H1 (cell line): ENCODE data around the gene DEUP1. TPM values are rescaled to one million over a fixed set of nuclear protein-coding genes. Genes with fewer than 3 reads are reported as not detected.
"Not testable (repeated sequence)": the region's sequence is repeated elsewhere in the genome, so short reads cannot be mapped to it uniquely, and the experiment has no call there.

Source experiments
- CTCF ChIA-PET: fragments of 300-600 bp; sonication (Branson Sonifier 250); formaldehyde crosslinking; loops from one replicate; lab custom pipeline; 2021; ENCODE audit not compliant: partially characterized antibody; lab: Charles Lee
- POLR2A ChIA-PET: fragments of 300-600 bp; sonication (Branson Sonifier 250); formaldehyde crosslinking; loops from one replicate; lab custom pipeline; 2021; ENCODE audit warnings: inconsistent platforms; ENCODE audit not compliant: partially characterized antibody; lab: Charles Lee
- DNase-seq, 2 experiments: peaks; one replicate each; pipeline versions ENCODE4 v3.0.0 to v3.0.0-alpha.2; 2010 to 2022; ENCODE audit warnings: low spot score in 2 of 2, low read depth in 1 of 2, mixed read lengths in 1 of 2
- FAIRE-seq: peaks from 2 replicates; lab custom pipeline; 2011; peaks lifted over from hg19 to GRCh38; lab: Jason Lieb, UNC
- H2AFZ ChIP-seq: 2 replicates; pipeline ENCODE4 v1.8.1; 2012; ENCODE audit warnings: low read length, inconsistent platforms
- H2AK5ac ChIP-seq: 2 replicates; pipeline ENCODE4 v1.6.1; 2013; ENCODE audit warnings: low read depth, low read length
- H2BK120ac ChIP-seq: replicated peaks from 2 replicates; pipeline ENCODE3; 2013; ENCODE audit warnings: low read depth, low read length, inconsistent platforms
- H2BK12ac ChIP-seq: 2 replicates; pipeline ENCODE4 v1.6.1; 2013; ENCODE audit warnings: low read depth, low read length
- H2BK15ac ChIP-seq: 2 replicates; pipeline ENCODE4 v1.6.1; 2013; ENCODE audit warnings: low read length
- H2BK20ac ChIP-seq: 2 replicates; pipeline ENCODE4 v1.6.1; 2013; ENCODE audit warnings: low read length
- H2BK5ac ChIP-seq: 2 replicates; pipeline ENCODE4 v1.6.1; 2013; ENCODE audit warnings: low read depth, low read length
- H3K14ac ChIP-seq: 2 replicates; pipeline ENCODE4 v1.6.1; 2013; ENCODE audit warnings: inconsistent platforms; ENCODE audit not compliant: insufficient read length
- H3K18ac ChIP-seq: 2 replicates; pipeline ENCODE4 v1.6.1; 2013; ENCODE audit warnings: low read length; ENCODE audit errors: extremely low read depth
- H3K23ac ChIP-seq: 2 replicates; pipeline ENCODE4 v1.6.1; 2013; ENCODE audit warnings: inconsistent platforms; ENCODE audit not compliant: insufficient read length
- H3K23me2 ChIP-seq: 2 replicates; pipeline ENCODE4 v1.6.1; 2013; ENCODE audit warnings: low read depth, low read length
- H3K27ac ChIP-seq: 2 replicates; pipeline ENCODE4 v1.6.1; 2011; ENCODE audit warnings: low read depth, low read length, inconsistent platforms
- H3K27me3 ChIP-seq, 4 experiments: replicated peaks in 1 of 4; 1 replicate in 1 of 4; 2 replicates in 3 of 4; pipeline versions ENCODE4 v1.6.1 to v1.8.1; 2011 to 2013; ENCODE audit warnings: low read length in 3 of 4, mild to moderate bottlenecking in 3 of 4, inconsistent platforms in 2 of 4, mixed read lengths in 2 of 4, moderate library complexity in 1 of 4; ENCODE audit not compliant: control insufficient read depth in 3 of 4, insufficient read depth in 3 of 4; ENCODE audit errors: extremely low read depth in 1 of 4
- H3K36me3 ChIP-seq, 4 experiments: 2 replicates each; pipeline versions ENCODE4 v1.6.1 to v1.8.1; 2011 to 2013; ENCODE audit warnings: mild to moderate bottlenecking in 4 of 4, low read length in 3 of 4, moderate library complexity in 2 of 4, control low read depth in 1 of 4, inconsistent platforms in 1 of 4; ENCODE audit not compliant: insufficient read depth in 4 of 4, control insufficient read depth in 2 of 4
- H3K4ac ChIP-seq: replicated peaks from 2 replicates; pipeline ENCODE3; 2013; ENCODE audit warnings: low read length, low read depth, mixed read lengths, inconsistent platforms; ENCODE audit not compliant: insufficient read length
- H3K4me1 ChIP-seq, 4 experiments: replicated peaks in 1 of 4; 1 replicate in 1 of 4; 2 replicates in 3 of 4; pipeline versions ENCODE4 v1.6.1 to v1.8.1; 2011 to 2013; ENCODE audit warnings: low read length in 3 of 4, inconsistent platforms in 2 of 4, mixed read lengths in 1 of 4; ENCODE audit not compliant: insufficient read depth in 4 of 4, control insufficient read depth in 3 of 4
- H3K4me2 ChIP-seq, 2 experiments: 2 replicates each; pipeline versions ENCODE4 v1.6.1 to v1.8.1; 2011 to 2013; ENCODE audit warnings: low read depth in 2 of 2, low read length in 2 of 2, control low read depth in 1 of 2, inconsistent platforms in 1 of 2, mild to moderate bottlenecking in 1 of 2; ENCODE audit not compliant: insufficient read depth in 1 of 2
- H3K4me3 ChIP-seq, 4 experiments: fragments of 200-600, 300-600 bp in 1 of 4; sonication (generic), shearing (Covaris generic), sonication (Bioruptor Twin) in 1 of 4; 2 replicates each; pipeline versions ENCODE4 v1.5.1 to v1.8.1; 2011 to 2016; ENCODE audit warnings: low read length in 4 of 4, low read depth in 3 of 4, control low read depth in 2 of 4, inconsistent platforms in 2 of 4, mild to moderate bottlenecking in 2 of 4, mixed read lengths in 1 of 4, moderate library complexity in 1 of 4; ENCODE audit not compliant: insufficient read depth in 2 of 4; ENCODE audit errors: extremely low read depth in 1 of 4
- H3K56ac ChIP-seq: replicated peaks from 2 replicates; pipeline ENCODE3; 2013; ENCODE audit warnings: low read depth, mild to moderate bottlenecking, mixed read lengths, low read length, inconsistent platforms; ENCODE audit not compliant: insufficient read length
- H3K79me1 ChIP-seq: 2 replicates; pipeline ENCODE4 v1.6.1; 2013; ENCODE audit warnings: low read depth, low read length, control low read depth
- H3K79me2 ChIP-seq, 2 experiments: 2 replicates each; pipeline versions ENCODE4 v1.6.1 to v1.8.1; 2012 to 2013; ENCODE audit warnings: low read length in 2 of 2, mild to moderate bottlenecking in 2 of 2, inconsistent platforms in 1 of 2; ENCODE audit not compliant: insufficient read depth in 2 of 2, control insufficient read depth in 1 of 2
- H3K9ac ChIP-seq, 4 experiments: replicated peaks in 1 of 4; 1 replicate in 1 of 4; 2 replicates in 3 of 4; pipeline versions ENCODE4 v1.6.1 to v1.8.1; 2011 to 2013; ENCODE audit warnings: low read depth in 3 of 4, low read length in 3 of 4, control low read depth in 2 of 4, mild to moderate bottlenecking in 2 of 4, moderate library complexity in 2 of 4, inconsistent platforms in 1 of 4; ENCODE audit errors: extremely low read depth in 1 of 4
- H3K9me3 ChIP-seq, 2 experiments: 2 replicates each; pipeline versions ENCODE4 v1.6.1 to v1.8.1; 2012 to 2013; ENCODE audit warnings: mild to moderate bottlenecking in 2 of 2, moderate library complexity in 2 of 2, control low read depth in 1 of 2, inconsistent platforms in 1 of 2, low read depth in 1 of 2, low read length in 1 of 2, mixed read lengths in 1 of 2; ENCODE audit not compliant: insufficient read depth in 2 of 2
- H4K20me1 ChIP-seq, 2 experiments: replicated peaks in 1 of 2; 2 replicates each; pipeline versions ENCODE3 to v1.8.1; 2011 to 2013; ENCODE audit warnings: inconsistent platforms in 2 of 2, low read length in 2 of 2, mild to moderate bottlenecking in 1 of 2; ENCODE audit not compliant: insufficient read depth in 2 of 2, control insufficient read depth in 1 of 2
- H4K5ac ChIP-seq: 2 replicates; pipeline ENCODE4 v1.6.1; 2013; ENCODE audit warnings: low read length, low read depth, mixed read lengths, inconsistent platforms; ENCODE audit not compliant: insufficient read length
- H4K8ac ChIP-seq: 2 replicates; pipeline ENCODE4 v1.8.0; 2013; ENCODE audit warnings: mild to moderate bottlenecking, moderate library complexity, low read length, inconsistent platforms; ENCODE audit not compliant: insufficient read depth; ENCODE audit errors: extremely low read depth
- H4K91ac ChIP-seq: replicated peaks from 2 replicates; pipeline ENCODE3; 2013; ENCODE audit warnings: low read length, mixed read lengths, inconsistent platforms; ENCODE audit not compliant: insufficient read length
- RXRA ChIP-seq: IDR thresholded peaks from 2 replicates; pipeline ENCODE4 v1.6.1; 2011; ENCODE audit warnings: low read depth, mild to moderate bottlenecking, low read length, moderate library complexity; ENCODE audit not compliant: insufficient read depth
- SP1 ChIP-seq: IDR thresholded peaks from 2 replicates; pipeline ENCODE4 v1.6.1; 2011; ENCODE audit warnings: low read depth, low read length
- TBP ChIP-seq: IDR thresholded peaks from 2 replicates; pipeline ENCODE4 v1.6.1; 2011; ENCODE audit warnings: low read depth, low read length, improper control_type of control experiment
- WGBS, 2 experiments: shearing (Covaris generic) in 1 of 2; methylation state at CpG; one replicate each; pipeline versions ENCODE4 v1.1.6 to v1.1.7; 2013 to 2015; ENCODE audit warnings: low lambda C conversion rate in 2 of 2, mixed read lengths in 2 of 2, inconsistent platforms in 1 of 2, low coverage in 1 of 2, missing lambda C conversion rate in 1 of 2; ENCODE audit not compliant: insufficient replicate concordance in 2 of 2, insufficient coverage in 1 of 2, insufficient read length in 1 of 2; ENCODE audit errors: extremely low coverage in 1 of 2, missing lambda C conversion rate in 1 of 2; 5-methylcytosine and 5-hydroxymethylcytosine counted together
- polyA plus RNA-seq, 7 experiments: library from polyadenylated mRNA; depleted of rRNA in 3 of 7; stranded (reverse) in 5 of 7; unstranded in 2 of 7; fragments of >200 nt in 5 of 7; fragments of 200-250 nt in 2 of 7; gene quantifications; 1 replicate in 5 of 7; 2 replicates in 1 of 7; 4 replicates in 1 of 7; pipeline versions ENCODE4 v1.2.1 to v1.2.3, GENCODE V29; 2011 to 2013; ENCODE audit warnings: missing spikeins in 2 of 7, mixed read lengths in 2 of 7
- total RNA-seq: library from RNA; stranded (reverse); fragmentation: NEBNext Ultra II Directional; extraction: Animal tissue kit (Norgen Biotek cat#: 25700); gene quantifications from 2 replicates; pipeline ENCODE4 v1.2.1, GENCODE V29; 2021

Gene DEUP1
- total and polyA plus RNA-seq, 2 of the 8 experiments (the other 6 are each of a cell fraction or from before 2014, with no cell fraction given) = 0.45 TPM; not detected in 1

GRCh38 chr11:93432247-93432646, 101.7 kb downstream of the DEUP1 start (continued):
- TF ChIP-seq RXRA (no peak), SP1 (no peak), TBP (no peak)

- POLR2A ChIA-PET, H2AK5ac ChIP-seq, H2BK120ac ChIP-seq, FAIRE-seq, H3K79me2 ChIP-seq, H2BK12ac ChIP-seq, H3K79me1 ChIP-seq, DNase-seq, H3K56ac ChIP-seq, H3K23ac ChIP-seq, H3K23me2 ChIP-seq, H4K20me1 ChIP-seq, H4K8ac ChIP-seq, H2BK5ac ChIP-seq, H3K4ac ChIP-seq, H3K36me3 ChIP-seq, H3K4me3 ChIP-seq, H3K4me2 ChIP-seq, H3K14ac ChIP-seq, H3K9ac ChIP-seq, H2AFZ ChIP-seq, H3K27me3 ChIP-seq, H3K4me1 ChIP-seq, H4K5ac ChIP-seq, H3K9me3 ChIP-seq, H2BK20ac ChIP-seq, H3K27ac ChIP-seq, H3K18ac ChIP-seq, H2BK15ac ChIP-seq, H4K91ac ChIP-seq: not testable (repeated sequence)
- WGBS, 2 experiments = 73% methylated on average over 2 of the region's 2 CpGs; no CpG with 5 or more reads in 1 of the 2 experiments
- CTCF ChIA-PET = interaction anchor here (1.3 kb wide), 1 partner anchor 161 kb away, joined by 3 read pairs; no protein-coding TSS in a partner anchor
Observed at GRCh38 chr11:93443232-93443631, 112.7 kb downstream of the DEUP1 start.
